GM20000 (cell line): Measurements from ENCODE around the gene ABCD2.

Source experiments
- DNase-seq: peaks from one replicate; pipeline ENCODE4 v3.0.0; 2012; ENCODE audit warnings: low spot score
- TF ChIP-seq, protein P1 (sequence below): IDR thresholded peaks from 2 replicates; pipeline ENCODE4 v1.5.1; 2012; ENCODE audit warnings: mild to moderate bottlenecking, control low read depth; ENCODE audit errors: extremely low read depth, missing control alignments

Gene ABCD2

GRCh38 chr12:39503439-39503838, 116.2 kb downstream of the ABCD2 start:
- no peak for DNase-seq
- TF ChIP-seq, protein P1, sequence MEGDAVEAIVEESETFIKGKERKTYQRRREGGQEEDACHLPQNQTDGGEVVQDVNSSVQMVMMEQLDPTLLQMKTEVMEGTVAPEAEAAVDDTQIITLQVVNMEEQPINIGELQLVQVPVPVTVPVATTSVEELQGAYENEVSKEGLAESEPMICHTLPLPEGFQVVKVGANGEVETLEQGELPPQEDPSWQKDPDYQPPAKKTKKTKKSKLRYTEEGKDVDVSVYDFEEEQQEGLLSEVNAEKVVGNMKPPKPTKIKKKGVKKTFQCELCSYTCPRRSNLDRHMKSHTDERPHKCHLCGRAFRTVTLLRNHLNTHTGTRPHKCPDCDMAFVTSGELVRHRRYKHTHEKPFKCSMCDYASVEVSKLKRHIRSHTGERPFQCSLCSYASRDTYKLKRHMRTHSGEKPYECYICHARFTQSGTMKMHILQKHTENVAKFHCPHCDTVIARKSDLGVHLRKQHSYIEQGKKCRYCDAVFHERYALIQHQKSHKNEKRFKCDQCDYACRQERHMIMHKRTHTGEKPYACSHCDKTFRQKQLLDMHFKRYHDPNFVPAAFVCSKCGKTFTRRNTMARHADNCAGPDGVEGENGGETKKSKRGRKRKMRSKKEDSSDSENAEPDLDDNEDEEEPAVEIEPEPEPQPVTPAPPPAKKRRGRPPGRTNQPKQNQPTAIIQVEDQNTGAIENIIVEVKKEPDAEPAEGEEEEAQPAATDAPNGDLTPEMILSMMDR: no peak

GRCh38 chr12:39502726-39503125, 116.9 kb downstream of the ABCD2 start:
- TF ChIP-seq, protein P1: no peak
- DNase-seq: no peak
